H1 (cell line): Measurements from ENCODE around the gene DLX2. TPM values are rescaled to one million over a fixed set of nuclear protein-coding genes. Genes with fewer than 3 reads are reported as not detected.

Experiments
- CTCF ChIA-PET: fragments of 300-600 bp; sonication (Branson Sonifier 250); formaldehyde crosslinking; loops from one replicate; lab custom pipeline; 2021; ENCODE audit not compliant: partially characterized antibody; lab: Charles Lee
- POLR2A ChIA-PET: fragments of 300-600 bp; sonication (Branson Sonifier 250); formaldehyde crosslinking; loops from one replicate; lab custom pipeline; 2021; ENCODE audit warnings: inconsistent platforms; ENCODE audit not compliant: partially characterized antibody; lab: Charles Lee
- DNase-seq, 2 experiments: peaks; one replicate each; pipeline versions ENCODE4 v3.0.0 to v3.0.0-alpha.2; 2010 to 2022; ENCODE audit warnings: low spot score in 2 of 2, low read depth in 1 of 2, mixed read lengths in 1 of 2
- FAIRE-seq: peaks from 2 replicates; lab custom pipeline; 2011; peaks lifted over from hg19 to GRCh38; lab: Jason Lieb, UNC
- H2AFZ ChIP-seq: 2 replicates; pipeline ENCODE4 v1.8.1; 2012; ENCODE audit warnings: low read length, inconsistent platforms
- H2AK5ac ChIP-seq: 2 replicates; pipeline ENCODE4 v1.6.1; 2013; ENCODE audit warnings: low read depth, low read length
- H2BK120ac ChIP-seq: replicated peaks from 2 replicates; pipeline ENCODE3; 2013; ENCODE audit warnings: low read depth, low read length, inconsistent platforms
- H2BK12ac ChIP-seq: 2 replicates; pipeline ENCODE4 v1.6.1; 2013; ENCODE audit warnings: low read depth, low read length
- H2BK15ac ChIP-seq: 2 replicates; pipeline ENCODE4 v1.6.1; 2013; ENCODE audit warnings: low read length
- H2BK20ac ChIP-seq: 2 replicates; pipeline ENCODE4 v1.6.1; 2013; ENCODE audit warnings: low read length
- H2BK5ac ChIP-seq: 2 replicates; pipeline ENCODE4 v1.6.1; 2013; ENCODE audit warnings: low read depth, low read length
- H3K14ac ChIP-seq: 2 replicates; pipeline ENCODE4 v1.6.1; 2013; ENCODE audit warnings: inconsistent platforms; ENCODE audit not compliant: insufficient read length
- H3K18ac ChIP-seq: 2 replicates; pipeline ENCODE4 v1.6.1; 2013; ENCODE audit warnings: low read length; ENCODE audit errors: extremely low read depth
- H3K23ac ChIP-seq: 2 replicates; pipeline ENCODE4 v1.6.1; 2013; ENCODE audit warnings: inconsistent platforms; ENCODE audit not compliant: insufficient read length
- H3K23me2 ChIP-seq: 2 replicates; pipeline ENCODE4 v1.6.1; 2013; ENCODE audit warnings: low read depth, low read length
- H3K27ac ChIP-seq: 2 replicates; pipeline ENCODE4 v1.6.1; 2011; ENCODE audit warnings: low read depth, low read length, inconsistent platforms
- H3K27me3 ChIP-seq, 4 experiments: replicated peaks in 1 of 4; 1 replicate in 1 of 4; 2 replicates in 3 of 4; pipeline versions ENCODE4 v1.6.1 to v1.8.1; 2011 to 2013; ENCODE audit warnings: low read length in 3 of 4, mild to moderate bottlenecking in 3 of 4, inconsistent platforms in 2 of 4, mixed read lengths in 2 of 4, moderate library complexity in 1 of 4; ENCODE audit not compliant: control insufficient read depth in 3 of 4, insufficient read depth in 3 of 4; ENCODE audit errors: extremely low read depth in 1 of 4
- H3K36me3 ChIP-seq, 4 experiments: 2 replicates each; pipeline versions ENCODE4 v1.6.1 to v1.8.1; 2011 to 2013; ENCODE audit warnings: mild to moderate bottlenecking in 4 of 4, low read length in 3 of 4, moderate library complexity in 2 of 4, control low read depth in 1 of 4, inconsistent platforms in 1 of 4; ENCODE audit not compliant: insufficient read depth in 4 of 4, control insufficient read depth in 2 of 4
- H3K4ac ChIP-seq: replicated peaks from 2 replicates; pipeline ENCODE3; 2013; ENCODE audit warnings: low read length, low read depth, mixed read lengths, inconsistent platforms; ENCODE audit not compliant: insufficient read length
- H3K4me1 ChIP-seq, 4 experiments: replicated peaks in 1 of 4; 1 replicate in 1 of 4; 2 replicates in 3 of 4; pipeline versions ENCODE4 v1.6.1 to v1.8.1; 2011 to 2013; ENCODE audit warnings: low read length in 3 of 4, inconsistent platforms in 2 of 4, mixed read lengths in 1 of 4; ENCODE audit not compliant: insufficient read depth in 4 of 4, control insufficient read depth in 3 of 4
- H3K4me2 ChIP-seq, 2 experiments: 2 replicates each; pipeline versions ENCODE4 v1.6.1 to v1.8.1; 2011 to 2013; ENCODE audit warnings: low read depth in 2 of 2, low read length in 2 of 2, control low read depth in 1 of 2, inconsistent platforms in 1 of 2, mild to moderate bottlenecking in 1 of 2; ENCODE audit not compliant: insufficient read depth in 1 of 2
- H3K4me3 ChIP-seq, 4 experiments: fragments of 200-600, 300-600 bp in 1 of 4; sonication (generic), shearing (Covaris generic), sonication (Bioruptor Twin) in 1 of 4; 2 replicates each; pipeline versions ENCODE4 v1.5.1 to v1.8.1; 2011 to 2016; ENCODE audit warnings: low read length in 4 of 4, low read depth in 3 of 4, control low read depth in 2 of 4, inconsistent platforms in 2 of 4, mild to moderate bottlenecking in 2 of 4, mixed read lengths in 1 of 4, moderate library complexity in 1 of 4; ENCODE audit not compliant: insufficient read depth in 2 of 4; ENCODE audit errors: extremely low read depth in 1 of 4
- H3K56ac ChIP-seq: replicated peaks from 2 replicates; pipeline ENCODE3; 2013; ENCODE audit warnings: low read depth, mild to moderate bottlenecking, mixed read lengths, low read length, inconsistent platforms; ENCODE audit not compliant: insufficient read length
- H3K79me1 ChIP-seq: 2 replicates; pipeline ENCODE4 v1.6.1; 2013; ENCODE audit warnings: low read depth, low read length, control low read depth
- H3K79me2 ChIP-seq, 2 experiments: 2 replicates each; pipeline versions ENCODE4 v1.6.1 to v1.8.1; 2012 to 2013; ENCODE audit warnings: low read length in 2 of 2, mild to moderate bottlenecking in 2 of 2, inconsistent platforms in 1 of 2; ENCODE audit not compliant: insufficient read depth in 2 of 2, control insufficient read depth in 1 of 2
- H3K9ac ChIP-seq, 4 experiments: replicated peaks in 1 of 4; 1 replicate in 1 of 4; 2 replicates in 3 of 4; pipeline versions ENCODE4 v1.6.1 to v1.8.1; 2011 to 2013; ENCODE audit warnings: low read depth in 3 of 4, low read length in 3 of 4, control low read depth in 2 of 4, mild to moderate bottlenecking in 2 of 4, moderate library complexity in 2 of 4, inconsistent platforms in 1 of 4; ENCODE audit errors: extremely low read depth in 1 of 4
- H3K9me3 ChIP-seq, 2 experiments: 2 replicates each; pipeline versions ENCODE4 v1.6.1 to v1.8.1; 2012 to 2013; ENCODE audit warnings: mild to moderate bottlenecking in 2 of 2, moderate library complexity in 2 of 2, control low read depth in 1 of 2, inconsistent platforms in 1 of 2, low read depth in 1 of 2, low read length in 1 of 2, mixed read lengths in 1 of 2; ENCODE audit not compliant: insufficient read depth in 2 of 2
- H4K20me1 ChIP-seq, 2 experiments: replicated peaks in 1 of 2; 2 replicates each; pipeline versions ENCODE3 to v1.8.1; 2011 to 2013; ENCODE audit warnings: inconsistent platforms in 2 of 2, low read length in 2 of 2, mild to moderate bottlenecking in 1 of 2; ENCODE audit not compliant: insufficient read depth in 2 of 2, control insufficient read depth in 1 of 2
- H4K5ac ChIP-seq: 2 replicates; pipeline ENCODE4 v1.6.1; 2013; ENCODE audit warnings: low read length, low read depth, mixed read lengths, inconsistent platforms; ENCODE audit not compliant: insufficient read length
- H4K8ac ChIP-seq: 2 replicates; pipeline ENCODE4 v1.8.0; 2013; ENCODE audit warnings: mild to moderate bottlenecking, moderate library complexity, low read length, inconsistent platforms; ENCODE audit not compliant: insufficient read depth; ENCODE audit errors: extremely low read depth
- H4K91ac ChIP-seq: replicated peaks from 2 replicates; pipeline ENCODE3; 2013; ENCODE audit warnings: low read length, mixed read lengths, inconsistent platforms; ENCODE audit not compliant: insufficient read length
- JUN ChIP-seq: IDR thresholded peaks from 2 replicates; pipeline ENCODE4 v1.6.1; 2011; ENCODE audit warnings: low read depth, mild to moderate bottlenecking, improper control_type of control experiment, low read length
- KDM4A ChIP-seq: IDR thresholded peaks from one replicate; pipeline ENCODE4 v1.7.1; 2012; ENCODE audit warnings: low read depth, mild to moderate bottlenecking, moderate library complexity, low read length, inconsistent platforms; ENCODE audit not compliant: severe bottlenecking
- MAFK ChIP-seq: IDR thresholded peaks from 2 replicates; pipeline ENCODE4 v1.6.1; 2012; ENCODE audit warnings: low read depth, mild to moderate bottlenecking, improper control_type of control experiment, low read length
- NRF1 ChIP-seq: IDR thresholded peaks from 2 replicates; pipeline ENCODE4 v1.6.1; 2011; ENCODE audit warnings: mild to moderate bottlenecking, low read depth, low read length, improper control_type of control experiment
- TCF12 ChIP-seq: IDR thresholded peaks from 2 replicates; pipeline ENCODE4 v1.6.1; 2011; ENCODE audit warnings: low read depth, mild to moderate bottlenecking, low read length
- WGBS, 2 experiments: shearing (Covaris generic) in 1 of 2; methylation state at CpG; one replicate each; pipeline versions ENCODE4 v1.1.6 to v1.1.7; 2013 to 2015; ENCODE audit warnings: low lambda C conversion rate in 2 of 2, mixed read lengths in 2 of 2, inconsistent platforms in 1 of 2, low coverage in 1 of 2, missing lambda C conversion rate in 1 of 2; ENCODE audit not compliant: insufficient replicate concordance in 2 of 2, insufficient coverage in 1 of 2, insufficient read length in 1 of 2; ENCODE audit errors: extremely low coverage in 1 of 2, missing lambda C conversion rate in 1 of 2; 5-methylcytosine and 5-hydroxymethylcytosine counted together
- polyA plus RNA-seq, 7 experiments: library from polyadenylated mRNA; depleted of rRNA in 3 of 7; stranded (reverse) in 5 of 7; unstranded in 2 of 7; fragments of >200 nt in 5 of 7; fragments of 200-250 nt in 2 of 7; gene quantifications; 1 replicate in 5 of 7; 2 replicates in 1 of 7; 4 replicates in 1 of 7; pipeline versions ENCODE4 v1.2.1 to v1.2.3, GENCODE V29; 2011 to 2013; ENCODE audit warnings: missing spikeins in 2 of 7, mixed read lengths in 2 of 7
- total RNA-seq: library from RNA; stranded (reverse); fragmentation: NEBNext Ultra II Directional; extraction: Animal tissue kit (Norgen Biotek cat#: 25700); gene quantifications from 2 replicates; pipeline ENCODE4 v1.2.1, GENCODE V29; 2021

Gene DLX2
- total and polyA plus RNA-seq, 2 of the 8 experiments (the other 6 are each of a cell fraction or from before 2014, with no cell fraction given) = 0.45 TPM; not detected in 1

- Histone ChIP-seq H2BK5ac (no peak overlapping the region), H3K9ac (no peak overlapping the region), H4K20me1 (no peaks in the 10 kb centered on the region), H2BK20ac (no peak overlapping the region), H3K27ac (no peak overlapping the region), H3K36me3 (no peaks in the 10 kb centered on the region), H3K56ac (no peak overlapping the region), H4K91ac (no peak overlapping the region), H3K4me1 (no peaks in the 10 kb centered on the region), H3K9me3 (no peaks in the 10 kb centered on the region), H3K4me2 (no peak overlapping the region), H3K14ac (no peak overlapping the region), H3K4ac (no peak overlapping the region), H3K18ac (no peak overlapping the region), H3K27me3 (no peaks in the 10 kb centered on the region), H3K23me2 (no peaks in the 10 kb centered on the region), H2BK15ac (no peak overlapping the region), H2AK5ac (no peak overlapping the region), H2AFZ (no peak overlapping the region), H4K5ac (no peak overlapping the region), H3K4me3 (no peak overlapping the region), H4K8ac (no peak overlapping the region), H2BK12ac (no peak overlapping the region), H3K23ac (no peak overlapping the region)
- CTCF ChIA-PET = no interaction called here
- no peak for FAIRE-seq
- 89% methylated on average over 4 of the region's 4 CpGs; no CpG with 5 or more reads in 1 of the 2 experiments for WGBS, 2 experiments
- DNase-seq = no peak
- POLR2A ChIA-PET = no interaction called here
- no peak for TF ChIP-seq JUN
- no peak for TF ChIP-seq TCF12
- TF ChIP-seq MAFK = no peak
- no peak for TF ChIP-seq KDM4A
- TF ChIP-seq NRF1 = no peak
- TF ChIP-seq, all 59 proteins: peak for 0
- no peak overlapping the region for H2BK120ac ChIP-seq
- H3K79me2 ChIP-seq = no peaks in the 10 kb centered on the region
- H3K79me1 ChIP-seq = no peaks in the 10 kb centered on the region
These were observed 37.6 kb downstream of the DLX2 start for GRCh38 chr2:172065111-172065510.
